CD4-positive, alpha-beta T cell treated with Interleukin-12 subunit alpha and Interleukin-12 subunit beta, for 1 hour (primary cell): Measurements from ENCODE around the gene SMARCAL1.

ENCODE experiments used
- DNase-seq: peaks from one replicate; pipeline ENCODE4 v3.0.0-alpha.2; 2020

The SMARCAL1 gene

GRCh38 chr2:216392945-216393840, 19.1 kb upstream of the SMARCAL1 start:
- DNase-seq, result no peak

GRCh38 chr2:216394881-216395280, 17.4 kb upstream of the SMARCAL1 start:
- no peak for DNase-seq

- no peak for DNase-seq
Measured at GRCh38 chr2:216399621-216400020, 12.7 kb upstream of the SMARCAL1 start.

GRCh38 chr2:216402751-216403150, 9.5 kb upstream of the SMARCAL1 start:
- DNase-seq, result no peak

GRCh38 chr2:216404010-216404618, 8.2 kb upstream of the SMARCAL1 start:
- DNase-seq, result peak; percentile 61

GRCh38 chr2:216405588-216405987, 6.7 kb upstream of the SMARCAL1 start:
- DNase-seq, result no peak

- DNase-seq, result no peak
Measured at GRCh38 chr2:216406826-216407225, 5.5 kb upstream of the SMARCAL1 start.

- DNase-seq, result no peak
Measured at GRCh38 chr2:216408426-216409290, 3.6 kb upstream of the SMARCAL1 start.

GRCh38 chr2:216410550-216410949, 1.7 kb upstream of the SMARCAL1 start:
- no peak for DNase-seq

GRCh38 chr2:216413882-216414281, 1.6 kb downstream of the SMARCAL1 start:
- DNase-seq, result no peak

- DNase-seq, result no peak
Measured at GRCh38 chr2:216414772-216415319, 2.6 kb downstream of the SMARCAL1 start.

- DNase-seq, result no peak
Measured at GRCh38 chr2:216415541-216415940, 3.3 kb downstream of the SMARCAL1 start.

- no peak for DNase-seq
Measured at GRCh38 chr2:216416571-216417307, 4.5 kb downstream of the SMARCAL1 start.

GRCh38 chr2:216418981-216419380, 6.7 kb downstream of the SMARCAL1 start:
- no peak for DNase-seq

- no peak for DNase-seq
Measured at GRCh38 chr2:216420367-216421101, 8.2 kb downstream of the SMARCAL1 start.

GRCh38 chr2:216423071-216423470, 10.8 kb downstream of the SMARCAL1 start:
- DNase-seq, result no peak

GRCh38 chr2:216424274-216424673, 12.0 kb downstream of the SMARCAL1 start:
- no peak for DNase-seq

GRCh38 chr2:216425008-216425787, 12.9 kb downstream of the SMARCAL1 start:
- DNase-seq, result no peak

- DNase-seq, result no peak
Measured at GRCh38 chr2:216426166-216426777, 14.0 kb downstream of the SMARCAL1 start.

GRCh38 chr2:216426938-216427337, 14.7 kb downstream of the SMARCAL1 start:
- no peak for DNase-seq
